Measurements from ENCODE around the gene HLA-DMB. TPM values are rescaled to one million over a fixed set of nuclear protein-coding genes. Genes with fewer than 3 reads are reported as not detected.

The HLA-DMB gene
- total and polyA plus RNA-seq, 10 of the 15 experiments (the other 5 are each of a cell fraction or from before 2014, with no cell fraction given) = 114 to 173 (median 150) TPM

DNA sequence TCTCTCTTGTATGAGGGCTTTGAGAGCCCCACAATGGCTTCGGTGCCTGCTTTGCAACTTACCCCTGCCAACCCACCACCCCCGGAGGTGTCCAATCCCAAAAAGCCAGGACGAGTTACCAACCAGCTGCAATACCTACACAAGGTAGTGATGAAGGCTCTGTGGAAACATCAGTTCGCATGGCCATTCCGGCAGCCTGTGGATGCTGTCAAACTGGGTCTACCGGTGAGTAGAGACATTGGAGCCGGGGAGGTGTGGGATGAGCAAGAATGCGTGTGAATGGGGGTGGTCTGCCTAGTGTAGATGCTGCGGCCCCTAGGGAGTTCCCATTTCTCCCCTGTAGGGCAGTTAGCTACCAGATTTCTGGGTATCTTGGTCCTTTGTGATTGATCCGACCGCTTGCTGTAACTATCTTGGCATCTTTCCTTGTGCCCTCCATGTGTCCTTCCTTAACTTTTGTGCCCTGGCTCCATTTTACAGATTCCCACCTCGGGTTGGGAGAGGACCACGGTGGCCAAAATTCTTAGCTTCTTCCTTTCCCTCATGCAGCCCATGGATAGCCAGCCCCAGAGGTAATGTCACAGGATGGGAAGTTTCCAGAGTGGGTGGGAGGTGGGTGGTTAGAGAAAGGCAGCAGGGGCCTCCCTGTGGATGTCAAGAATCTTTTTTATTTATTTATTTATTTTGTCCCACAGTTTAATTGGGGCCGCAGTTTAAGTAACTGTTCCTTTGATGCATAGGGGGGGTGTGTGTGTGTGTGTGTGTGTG, 33.9 kb upstream of the HLA-DMB start (continued):
- TF ChIP-seq TARDBP (IDR thresholded peaks at IDR 0.05; ENCODE audit: borderline replicate concordance) (no peak), ZNF274 (IDR thresholded peaks at IDR 0.05; ENCODE audit: insufficient read depth, insufficient read length) (no peak), TAF1 (IDR thresholded peaks at IDR 0.05; ENCODE audit: borderline replicate concordance, low read depth, low read length) (no peak), BRCA1 (IDR thresholded peaks at IDR 0.05; ENCODE audit: low read depth, low read length) (no peak), MXI1 (IDR thresholded peaks at IDR 0.05; ENCODE audit: low read depth, low read length) (no peak)
- TF ChIP-seq, protein P1, sequence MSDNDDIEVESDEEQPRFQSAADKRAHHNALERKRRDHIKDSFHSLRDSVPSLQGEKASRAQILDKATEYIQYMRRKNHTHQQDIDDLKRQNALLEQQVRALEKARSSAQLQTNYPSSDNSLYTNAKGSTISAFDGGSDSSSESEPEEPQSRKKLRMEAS (IDR thresholded peaks at IDR 0.05; ENCODE audit: low read depth, low read length) = no peak

DNA sequence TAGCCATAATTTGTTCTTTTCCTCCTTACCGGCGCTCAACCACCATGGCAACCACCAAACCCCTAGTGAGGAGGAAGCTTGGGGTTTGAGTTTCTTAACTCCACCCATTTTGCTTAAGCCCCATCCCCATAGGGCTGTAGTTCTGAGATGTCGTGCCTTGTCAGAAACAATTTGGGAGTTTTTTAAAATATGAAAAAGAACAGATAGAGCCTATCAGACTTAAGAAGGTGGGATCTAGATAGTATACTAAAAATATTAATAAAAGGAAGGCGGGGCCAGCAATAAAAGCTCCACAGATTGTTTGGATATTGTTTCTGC, 33.1 kb upstream of the HLA-DMB start:
- Histone ChIP-seq H3K9ac (ENCODE audit: control insufficient read depth, insufficient read depth, low read length) (peak overlapping the region; percentile 85), H3K4me1 (ENCODE audit: control insufficient read depth, insufficient read depth, low read length) (no peaks in the 10 kb centered on the region; the same call in 1 of the 2 replicates), H2AFZ (ENCODE audit: control insufficient read depth, low read depth, low read length) (no peak overlapping the region), H3K9me3 (replicated peaks; ENCODE audit: control insufficient read depth, insufficient read depth, low read length) (no peaks in the 10 kb centered on the region), H3K79me2 (ENCODE audit: control insufficient read depth, insufficient read depth, low read length) (peaks cover 92% of the 10 kb centered on the region), H3K4me2 (ENCODE audit: control insufficient read depth, insufficient read depth) (peak overlapping the region; percentile 78; the same call in 1 of the 2 replicates), H3K4me3 (peak overlapping the region; percentile 93), H3K36me3 (ENCODE audit: control insufficient read depth in 2 of 2, insufficient read depth in 2 of 2, low read length in 1 of 2) (peaks cover 47 to 52% of the 10 kb centered on the region in 2 experiments), H3K27ac (ENCODE audit: control insufficient read depth, insufficient read depth) (peak overlapping the region; percentile 79; the same call in 1 of the 2 replicates), H3K27me3 (replicated peaks in 1 of 2; ENCODE audit: control insufficient read depth in 2 of 2, insufficient read depth in 2 of 2, low read length in 1 of 2) (no peaks in the 10 kb centered on the region), H4K20me1 (ENCODE audit: control insufficient read depth, insufficient read depth) (peaks cover 44% of the 10 kb centered on the region)
- 0 out of 2 replicates have a peak, but pooled peaks have one; percentile 33 for TF ChIP-seq MXI1 (IDR thresholded peaks at IDR 0.05; ENCODE audit: low read depth, low read length)
- no peak for TF ChIP-seq FOXM1 (IDR thresholded peaks at IDR 0.05; ENCODE audit: low read depth, low read length)
- TF ChIP-seq ZBED1 (IDR thresholded peaks at IDR 0.05; ENCODE audit: borderline replicate concordance) = no peak
- no peak for TF ChIP-seq HDAC2 (IDR thresholded peaks at IDR 0.05)
- TF ChIP-seq, protein P2, sequence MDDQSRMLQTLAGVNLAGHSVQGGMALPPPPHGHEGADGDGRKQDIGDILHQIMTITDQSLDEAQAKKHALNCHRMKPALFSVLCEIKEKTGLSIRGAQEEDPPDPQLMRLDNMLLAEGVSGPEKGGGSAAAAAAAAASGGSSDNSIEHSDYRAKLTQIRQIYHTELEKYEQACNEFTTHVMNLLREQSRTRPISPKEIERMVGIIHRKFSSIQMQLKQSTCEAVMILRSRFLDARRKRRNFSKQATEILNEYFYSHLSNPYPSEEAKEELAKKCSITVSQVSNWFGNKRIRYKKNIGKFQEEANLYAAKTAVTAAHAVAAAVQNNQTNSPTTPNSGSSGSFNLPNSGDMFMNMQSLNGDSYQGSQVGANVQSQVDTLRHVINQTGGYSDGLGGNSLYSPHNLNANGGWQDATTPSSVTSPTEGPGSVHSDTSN (IDR thresholded peaks at IDR 0.05; ENCODE audit: insufficient replicate concordance, low read depth, low read length) = no peak
- no peak for TF ChIP-seq PAX5 (IDR thresholded peaks at IDR 0.05; ENCODE audit: borderline replicate concordance, low read depth, low read length)
- FAIRE-seq (no peak), DNase-seq (ENCODE audit: low read depth, low spot score) (no peak), ATAC-seq (no peak)
- CTCF ChIA-PET = interaction anchor here (0.6 to 13.8 kb wide), 10 partner anchors 9 to 136 kb away, joined by 3 to 162 read pairs (median 5); partner anchors contain the start of genes HLA-DMA and TAP2
- WGBS (ENCODE audit: insufficient coverage, insufficient replicate concordance, low lambda C conversion rate, missing lambda C conversion rate) = 1% methylated on average over 4 of the region's 4 CpGs
- in situ Hi-C loops (cut with MboI) (loop anchor here (25.0 kb wide), 2 partner anchors 1412 to 1688 kb away; partner anchors contain the start of gene LTA), intact Hi-C loops (cut with micrococcal nuclease; ENCODE audit: unreplicated experiment) (loop anchor here (5.0 kb wide), 1 partner anchor 132 kb away; the partner anchor contains the start of gene PSMB8)
- BruUV-seq (replicated peaks) = no TSS peak
- RAD21 ChIA-PET (ENCODE audit: unreplicated experiment) = interaction anchor here (0.6 to 12.2 kb wide), 9 partner anchors 11 to 496 kb away, joined by 3 to 224 read pairs (median 5); partner anchors contain the start of genes HLA-DMA and HLA-DMB
- POLR2A ChIA-PET = interaction anchor here (0.9 to 16.6 kb wide), 9 partner anchors 9 to 535 kb away, joined by 3 to 486 read pairs (median 12); partner anchors contain the start of genes HLA-DMA, HLA-DMB and TAP2
- SMC1A ChIA-PET (ENCODE audit: uncharacterized antibody, unreplicated experiment) = interaction anchor here (0.8 to 17.2 kb wide), 14 partner anchors 8 to 88 kb away, joined by 3 to 347 read pairs (median 4); partner anchors contain the start of gene HLA-DMA

Data from GM12878 (cell line).